ENCODE results near the gene SALL3.

Gene SALL3

GRCh38 chr18:78981394-78981831 lies 1.8 kb downstream of the SALL3 start:
- DNase-seq: no peak

DNA sequence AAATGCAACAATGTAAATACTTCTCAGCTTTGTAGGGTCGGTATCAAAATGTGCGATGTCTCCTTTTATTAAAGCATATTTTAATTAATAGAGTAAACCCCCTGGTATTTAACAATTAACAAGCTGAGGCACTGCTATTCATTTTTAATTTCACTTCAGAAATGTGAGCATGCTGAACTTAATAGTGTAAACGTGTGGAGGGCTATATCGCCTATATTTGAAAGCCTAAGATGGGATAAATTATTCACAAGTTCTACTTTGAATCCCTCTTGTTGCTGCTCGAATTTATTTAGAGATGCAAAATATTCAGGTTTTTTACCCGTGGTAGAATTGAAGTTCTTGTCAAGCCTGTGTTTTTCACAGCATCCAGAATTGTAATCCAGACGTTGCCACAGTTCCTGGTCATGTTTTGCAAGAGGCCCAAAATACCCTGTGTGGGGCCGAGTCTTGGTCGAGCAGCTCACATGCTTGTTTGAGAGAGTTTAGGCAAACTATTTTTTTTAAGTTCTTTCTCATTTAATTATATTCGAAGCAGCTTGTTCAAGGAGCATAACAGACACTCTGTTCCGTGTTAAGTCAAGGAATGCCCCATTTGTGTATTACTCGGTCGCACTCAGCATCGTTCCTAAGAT lies 2.5 kb downstream of the SALL3 start:
- no peak for DNase-seq

GRCh38 chr18:78983512-78983911 lies 3.9 kb downstream of the SALL3 start:
- DNase-seq: no peak

DNA sequence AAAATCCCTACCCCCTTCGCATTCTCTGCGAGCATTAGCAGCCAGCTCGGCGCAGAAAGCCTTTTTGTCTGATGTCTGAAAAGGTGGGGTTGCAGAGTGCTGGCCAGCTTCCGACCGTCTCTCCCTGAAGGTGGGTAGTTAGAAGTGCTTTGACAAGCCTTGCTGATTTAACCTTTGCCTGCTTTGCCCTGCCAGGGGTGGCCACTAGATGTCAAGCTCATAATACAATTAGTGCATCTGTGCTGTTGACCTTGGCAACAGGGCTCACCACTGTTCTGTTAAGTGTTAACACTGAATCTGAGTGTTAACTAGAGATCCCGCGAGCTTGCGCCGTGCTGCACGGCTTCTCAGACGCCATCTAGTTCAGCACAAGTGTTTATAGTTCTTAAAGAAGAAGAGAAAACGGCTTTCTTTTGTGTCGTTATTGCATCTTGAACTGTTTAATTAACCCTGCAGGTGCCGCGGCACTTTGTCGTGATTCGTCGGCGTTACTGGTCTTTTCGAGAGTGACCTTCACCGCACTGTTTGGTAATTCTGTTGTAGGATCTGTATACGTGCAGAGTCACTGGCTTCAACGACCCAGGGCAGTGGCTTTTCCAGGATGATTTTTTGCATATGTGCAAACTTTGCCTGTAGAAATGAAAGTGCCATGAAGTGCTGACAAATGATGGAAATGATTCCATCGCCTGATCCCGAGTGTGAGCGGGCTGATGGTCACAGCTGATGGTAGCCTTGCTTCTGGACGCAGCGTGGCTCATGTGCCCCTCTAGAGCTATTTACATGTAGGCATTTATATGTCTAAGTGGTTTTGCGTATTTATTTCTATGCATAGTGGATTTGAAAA lies 5.5 kb downstream of the SALL3 start:
- DNase-seq: no peak

GRCh38 chr18:78986018-78986481 lies 6.4 kb downstream of the SALL3 start:
- DNase-seq: no peak

DNA sequence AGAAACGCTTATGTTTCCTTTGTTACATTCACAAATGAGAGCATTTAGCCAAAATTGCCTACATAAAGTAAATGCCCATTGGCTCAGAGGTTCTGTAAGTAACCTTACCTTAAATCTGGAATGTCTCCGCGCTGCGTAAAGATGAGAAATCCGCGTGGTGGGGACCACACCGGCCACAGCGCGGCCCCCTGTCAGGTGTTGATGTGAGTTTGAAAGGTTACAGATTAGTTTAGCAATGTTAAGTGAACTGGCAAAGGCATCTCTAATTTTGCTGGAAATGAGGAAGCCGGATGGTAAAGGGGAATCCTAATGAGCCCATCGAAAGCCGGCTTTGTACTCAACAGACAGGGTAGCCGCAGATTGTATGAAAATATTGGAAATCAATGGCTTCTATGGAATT lies 11.8 kb downstream of the SALL3 start:
- DNase-seq: no peak

- no peak for DNase-seq
Measured at GRCh38 chr18:78992041-78993011, 12.7 kb downstream of the SALL3 start.

DNA sequence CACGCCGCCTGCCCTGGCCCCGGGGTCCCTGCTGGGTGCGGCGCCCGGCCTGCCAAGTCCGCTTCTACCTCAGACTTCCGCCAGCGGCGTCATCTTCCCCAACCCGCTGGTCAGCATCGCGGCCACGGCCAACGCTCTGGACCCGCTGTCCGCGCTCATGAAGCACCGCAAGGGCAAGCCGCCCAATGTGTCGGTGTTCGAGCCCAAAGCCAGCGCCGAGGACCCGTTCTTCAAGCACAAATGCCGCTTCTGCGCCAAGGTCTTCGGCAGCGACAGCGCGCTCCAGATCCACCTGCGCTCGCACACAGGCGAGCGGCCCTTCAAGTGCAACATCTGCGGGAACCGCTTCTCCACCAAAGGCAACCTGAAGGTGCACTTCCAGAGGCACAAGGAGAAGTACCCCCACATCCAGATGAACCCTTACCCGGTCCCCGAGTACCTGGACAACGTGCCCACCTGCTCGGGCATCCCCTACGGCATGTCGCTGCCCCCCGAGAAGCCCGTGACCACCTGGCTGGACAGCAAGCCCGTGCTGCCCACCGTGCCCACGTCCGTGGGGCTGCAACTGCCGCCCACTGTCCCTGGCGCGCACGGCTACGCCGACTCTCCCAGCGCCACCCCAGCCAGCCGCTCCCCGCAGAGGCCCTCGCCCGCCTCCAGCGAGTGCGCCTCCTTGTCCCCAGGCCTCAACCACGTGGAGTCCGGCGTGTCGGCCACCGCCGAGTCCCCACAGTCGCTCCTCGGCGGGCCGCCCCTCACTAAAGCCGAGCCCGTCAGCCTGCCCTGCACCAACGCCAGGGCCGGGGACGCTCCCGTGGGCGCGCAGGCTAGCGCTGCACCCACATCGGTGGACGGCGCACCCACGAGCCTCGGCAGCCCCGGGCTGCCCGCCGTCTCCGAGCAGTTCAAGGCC lies 13.7 kb downstream of the SALL3 start:
- no peak for DNase-seq

GRCh38 chr18:78994000-78994399 lies 14.4 kb downstream of the SALL3 start:
- DNase-seq: no peak

- DNase-seq: no peak
Measured at GRCh38 chr18:78994531-78994930, 14.9 kb downstream of the SALL3 start.

GRCh38 chr18:78994977-78995582 lies 15.5 kb downstream of the SALL3 start:
- no peak for DNase-seq

DNA sequence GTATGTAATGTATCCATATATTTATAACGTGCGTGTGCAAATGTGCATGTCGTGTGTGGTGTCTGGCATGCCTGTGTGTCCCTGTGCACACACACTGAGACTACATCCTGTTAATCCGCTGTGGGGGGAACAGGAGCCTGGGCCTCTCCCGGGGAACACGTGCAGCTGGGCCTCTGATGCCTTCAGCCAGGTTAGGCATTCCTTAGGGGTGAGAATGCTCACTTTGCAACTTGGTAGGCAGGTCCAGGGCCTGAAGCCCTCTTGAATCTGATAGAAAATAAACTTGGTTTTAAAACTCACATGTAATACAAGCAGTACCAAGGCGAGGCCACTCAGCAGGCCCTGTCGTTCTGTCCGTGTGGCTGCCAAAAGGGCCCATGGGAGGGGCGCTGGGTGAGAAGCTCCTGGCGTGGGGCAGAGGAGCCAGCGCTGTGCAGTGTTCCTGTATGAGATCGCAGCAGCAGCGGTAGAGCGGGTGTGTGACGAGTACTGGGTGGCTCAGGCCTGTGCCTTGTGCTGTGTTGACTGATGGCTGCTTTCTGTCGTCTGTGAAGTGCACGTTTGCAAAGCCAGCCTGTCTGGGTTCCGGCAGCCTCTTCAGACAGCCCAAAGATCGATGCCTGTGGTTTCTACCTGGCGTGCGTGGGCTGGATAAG lies 16.2 kb downstream of the SALL3 start:
- DNase-seq: no peak

DNA sequence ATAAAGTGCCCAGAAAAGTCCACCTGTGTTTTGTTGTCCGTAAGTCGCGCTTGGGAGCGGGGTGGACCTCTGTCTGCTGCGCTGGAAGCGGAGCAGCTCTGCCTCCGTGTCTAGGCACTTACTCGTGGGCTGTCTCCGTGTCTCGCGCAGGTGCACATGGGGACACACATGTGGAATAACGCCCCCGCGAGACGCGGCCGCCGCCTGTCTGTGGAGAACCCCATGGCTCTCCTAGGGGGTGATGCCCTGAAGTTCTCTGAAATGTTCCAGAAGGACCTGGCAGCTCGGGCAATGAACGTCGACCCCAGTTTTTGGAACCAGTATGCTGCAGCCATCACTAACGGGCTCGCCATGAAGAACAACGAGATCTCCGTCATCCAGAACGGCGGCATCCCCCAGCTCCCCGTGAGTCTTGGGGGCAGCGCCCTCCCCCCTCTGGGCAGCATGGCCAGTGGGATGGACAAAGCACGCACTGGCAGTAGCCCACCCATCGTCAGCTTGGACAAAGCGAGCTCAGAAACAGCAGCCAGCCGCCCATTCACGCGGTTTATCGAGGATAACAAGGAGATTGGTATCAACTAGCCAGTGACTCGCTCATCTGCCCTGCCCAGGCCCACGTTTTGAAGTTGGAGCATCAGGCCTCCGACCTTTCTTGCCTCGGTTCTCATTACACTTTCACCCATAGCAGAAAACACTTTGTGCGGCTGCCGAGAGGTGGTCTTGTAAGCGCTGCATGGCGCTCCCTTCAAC lies 17.3 kb downstream of the SALL3 start:
- DNase-seq: no peak

DNA sequence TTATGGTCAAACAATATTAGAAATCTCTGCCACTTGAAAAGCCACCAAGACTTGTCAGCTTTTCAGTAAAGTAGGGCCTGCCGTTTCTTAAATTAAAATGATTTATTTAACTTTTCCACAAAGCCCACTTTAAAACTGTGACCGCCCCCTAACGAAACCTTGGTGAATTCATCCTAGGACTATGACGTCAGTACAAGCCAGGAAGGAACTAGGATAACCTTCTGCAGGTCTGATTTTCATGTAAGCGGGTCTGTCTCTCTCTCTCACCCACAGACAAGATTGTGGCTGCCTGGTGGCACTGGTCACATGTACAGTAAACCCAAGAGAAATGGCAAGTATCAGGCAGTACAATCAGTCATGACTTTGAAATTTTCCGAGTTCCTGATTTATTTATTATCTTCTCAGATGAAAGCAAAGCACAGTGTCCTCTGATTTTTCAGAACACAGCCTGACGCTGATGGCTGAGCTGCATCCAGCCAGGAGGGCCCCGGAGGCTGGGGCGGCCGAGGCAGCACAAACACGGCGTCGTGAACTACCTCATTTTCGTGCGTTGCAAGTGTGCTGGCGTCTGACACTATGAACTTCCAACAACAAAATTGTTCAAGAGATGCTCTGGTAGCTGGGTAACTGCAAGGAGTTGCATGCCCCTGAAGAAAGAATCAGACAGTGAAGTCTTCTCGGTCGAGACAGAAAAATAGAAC lies 18.9 kb downstream of the SALL3 start:
- no peak for DNase-seq

- DNase-seq: no peak
Measured at GRCh38 chr18:78999939-79000338, 20.3 kb downstream of the SALL3 start.

- DNase-seq: no peak
Measured at GRCh38 chr18:79000997-79001396, 21.4 kb downstream of the SALL3 start.

GRCh38 chr18:79005653-79006052 lies 26.0 kb downstream of the SALL3 start:
- no peak for DNase-seq

GRCh38 chr18:79006106-79006795 lies 26.6 kb downstream of the SALL3 start:
- DNase-seq: no peak

DNA sequence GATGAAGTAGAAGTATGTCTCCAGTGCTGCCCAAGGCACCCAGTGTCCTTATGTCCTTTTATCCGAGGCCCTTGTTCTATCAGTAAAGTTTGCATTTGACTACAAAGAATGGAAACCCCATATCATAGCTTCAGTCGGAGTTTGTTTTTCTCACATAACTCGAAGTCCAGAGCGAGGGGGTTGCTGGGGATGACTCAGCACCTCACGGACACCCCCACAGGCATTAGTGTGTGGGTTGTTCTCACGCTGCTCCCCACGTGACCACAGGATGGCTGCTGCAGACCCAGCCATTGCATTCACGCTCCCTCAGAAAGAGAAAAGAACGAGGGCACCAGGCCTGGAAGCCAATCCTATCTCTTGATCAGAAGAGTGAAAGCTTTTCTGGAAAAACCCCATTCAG lies 27.8 kb downstream of the SALL3 start:
- no peak for DNase-seq
